Measurements from ENCODE around the gene FAM174A.
A peak's percentile ranks its signal among the peaks of the same experiment; 100 is the strongest.

The FAM174A gene

DNA sequence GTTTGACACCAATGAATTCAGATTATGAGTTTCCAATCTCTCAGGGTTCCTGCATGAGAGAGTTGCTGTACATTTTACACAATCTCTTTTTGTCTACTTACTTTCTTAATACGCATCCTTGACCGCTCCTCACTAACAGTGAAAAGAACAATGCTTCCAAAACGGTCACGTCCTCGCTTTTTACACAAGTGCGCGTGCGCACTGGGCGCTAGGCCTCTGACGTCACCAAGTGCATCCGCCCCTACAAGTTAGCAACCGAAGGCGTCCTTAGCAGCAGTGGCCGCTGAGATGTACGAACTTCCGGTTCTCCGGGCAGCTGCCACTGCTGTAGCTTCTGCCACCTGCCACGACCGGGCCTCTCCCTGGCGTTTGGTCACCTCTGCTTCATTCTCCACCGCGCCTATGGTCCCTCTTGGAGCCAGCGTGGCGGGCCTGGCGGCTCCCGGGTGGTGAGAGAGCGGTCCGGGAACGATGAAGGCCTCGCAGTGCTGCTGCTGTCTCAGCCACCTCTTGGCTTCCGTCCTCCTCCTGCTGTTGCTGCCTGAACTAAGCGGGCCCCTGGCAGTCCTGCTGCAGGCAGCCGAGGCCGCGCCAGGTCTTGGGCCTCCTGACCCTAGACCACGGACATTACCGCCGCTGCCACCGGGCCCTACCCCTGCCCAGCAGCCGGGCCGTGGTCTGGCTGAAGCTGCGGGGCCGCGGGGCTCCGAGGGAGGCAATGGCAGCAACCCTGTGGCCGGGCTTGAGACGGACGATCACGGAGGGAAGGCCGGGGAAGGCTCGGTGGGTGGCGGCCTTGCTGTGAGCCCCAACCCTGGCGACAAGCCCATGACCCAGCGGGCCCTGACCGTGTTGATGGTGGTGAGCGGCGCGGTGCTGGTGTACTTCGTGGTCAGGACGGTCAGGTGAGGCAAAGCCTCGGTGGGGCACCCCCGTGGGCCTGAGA lies at the start of gene FAM174A:
Gene FAM174A, plus strand, starts transcription at position 315 of the 946 bp plus-strand sequence. Its CDS starts 157 bp downstream, at position 472.
- DNase-seq, result peak; percentile 92

DNA sequence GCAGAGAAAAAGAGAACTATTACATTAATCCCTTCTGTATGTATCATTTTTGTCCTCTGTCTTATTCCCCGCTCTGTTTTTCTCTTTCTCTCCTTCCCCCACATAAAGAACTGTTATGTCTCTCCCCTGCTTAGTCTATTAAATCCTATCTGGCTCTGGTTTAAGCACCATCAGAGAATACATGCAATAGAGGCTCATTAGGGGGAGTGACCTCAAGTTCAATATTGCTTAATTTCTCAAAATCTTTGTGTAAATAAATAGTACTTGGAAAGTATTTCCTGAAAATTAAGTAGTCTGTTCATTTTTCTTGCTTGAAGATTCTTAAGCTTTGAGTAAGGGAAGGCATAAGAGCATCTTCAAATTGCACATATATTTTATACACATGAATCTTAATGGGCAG lies 41.2 kb upstream of the FAM174A start:
- no peak for DNase-seq

DNA sequence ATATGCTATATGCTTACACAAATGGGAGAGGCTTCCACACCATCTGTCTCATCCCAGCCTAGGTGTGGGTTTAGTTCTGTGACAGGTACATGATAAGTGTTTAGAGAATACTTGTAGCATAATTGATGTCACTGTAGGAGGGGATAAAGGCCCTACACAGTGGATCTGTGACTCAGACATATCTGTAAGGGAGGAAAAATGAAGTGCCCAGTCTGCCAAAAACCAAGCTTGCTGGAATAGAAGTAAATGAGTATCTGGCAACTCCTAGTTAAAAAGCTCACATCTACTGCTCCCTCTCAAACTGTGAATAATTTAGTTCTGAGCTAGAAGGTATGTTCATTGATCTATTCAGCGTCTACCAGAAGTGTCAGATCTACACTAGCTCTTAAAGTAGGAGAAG lies 38.9 kb upstream of the FAM174A start:
- no peak for DNase-seq

DNA sequence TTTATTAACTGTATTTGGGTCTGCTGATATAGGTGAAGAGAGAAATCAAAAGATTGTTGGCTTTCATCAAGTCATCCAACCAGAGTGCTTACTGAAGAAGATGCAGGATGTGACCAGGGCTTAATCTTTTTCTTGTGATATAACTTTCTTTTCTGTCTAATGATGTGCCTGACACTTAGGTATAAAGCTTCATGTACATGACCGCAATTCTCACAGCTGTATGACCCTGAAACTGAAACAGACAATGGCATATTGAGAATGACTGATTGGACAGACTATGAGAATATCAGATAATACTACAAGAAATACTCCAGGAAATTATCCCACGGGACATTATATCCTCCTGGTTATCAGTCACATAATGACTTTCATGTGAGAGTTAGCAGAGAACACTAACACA lies 32.5 kb upstream of the FAM174A start:
- no peak for DNase-seq

DNA sequence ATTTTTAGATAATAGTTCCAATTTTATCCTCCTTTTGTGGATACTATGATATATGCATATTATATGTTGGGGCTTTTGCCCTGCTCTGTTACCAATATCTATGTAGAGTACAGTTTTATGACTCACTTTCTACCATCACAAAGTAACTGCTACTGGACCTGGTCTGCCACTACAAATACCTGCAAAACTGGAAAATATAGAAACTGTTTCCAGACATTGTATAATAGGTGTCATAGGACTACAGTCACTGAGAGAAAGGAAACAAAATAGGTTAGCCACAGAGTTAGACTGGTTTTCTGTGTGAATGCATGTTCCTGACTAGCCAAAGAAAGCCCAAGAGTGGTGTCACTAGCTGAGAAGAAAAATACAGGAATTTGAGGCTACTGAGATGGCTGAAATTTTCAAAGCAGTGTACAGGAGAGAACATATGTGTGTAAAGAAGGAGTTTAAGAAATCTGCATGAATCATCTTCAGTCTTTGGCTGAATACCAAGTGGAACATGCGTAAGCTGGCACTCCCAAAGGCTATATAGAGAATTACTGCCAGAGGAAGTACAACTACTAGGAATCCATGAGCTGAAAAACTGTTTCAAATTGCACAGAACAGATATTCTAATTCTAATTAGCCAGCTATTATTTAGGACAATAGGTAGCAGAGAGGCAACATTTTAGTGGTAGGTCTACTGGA lies 29.0 kb upstream of the FAM174A start:
- no peak for DNase-seq

DNA sequence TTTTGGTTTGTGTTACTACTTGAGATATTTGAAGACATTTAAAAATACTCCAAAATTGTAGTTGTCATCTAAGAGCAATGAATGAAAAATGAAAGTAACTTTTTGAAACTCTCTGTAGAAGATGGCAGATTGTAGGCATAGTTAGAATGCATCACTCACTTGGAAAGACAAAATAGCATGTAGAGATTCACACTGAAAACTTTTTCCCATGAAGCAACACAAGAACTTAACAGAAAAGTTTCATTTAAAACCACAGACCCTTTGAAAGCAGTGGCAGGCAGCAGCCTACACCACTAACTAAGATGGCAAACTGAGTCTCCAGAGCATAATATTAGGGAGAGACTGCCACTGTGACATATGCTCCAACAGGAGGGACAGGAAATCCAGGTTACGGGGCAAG lies 18.9 kb upstream of the FAM174A start:
- DNase-seq, result no peak

DNA sequence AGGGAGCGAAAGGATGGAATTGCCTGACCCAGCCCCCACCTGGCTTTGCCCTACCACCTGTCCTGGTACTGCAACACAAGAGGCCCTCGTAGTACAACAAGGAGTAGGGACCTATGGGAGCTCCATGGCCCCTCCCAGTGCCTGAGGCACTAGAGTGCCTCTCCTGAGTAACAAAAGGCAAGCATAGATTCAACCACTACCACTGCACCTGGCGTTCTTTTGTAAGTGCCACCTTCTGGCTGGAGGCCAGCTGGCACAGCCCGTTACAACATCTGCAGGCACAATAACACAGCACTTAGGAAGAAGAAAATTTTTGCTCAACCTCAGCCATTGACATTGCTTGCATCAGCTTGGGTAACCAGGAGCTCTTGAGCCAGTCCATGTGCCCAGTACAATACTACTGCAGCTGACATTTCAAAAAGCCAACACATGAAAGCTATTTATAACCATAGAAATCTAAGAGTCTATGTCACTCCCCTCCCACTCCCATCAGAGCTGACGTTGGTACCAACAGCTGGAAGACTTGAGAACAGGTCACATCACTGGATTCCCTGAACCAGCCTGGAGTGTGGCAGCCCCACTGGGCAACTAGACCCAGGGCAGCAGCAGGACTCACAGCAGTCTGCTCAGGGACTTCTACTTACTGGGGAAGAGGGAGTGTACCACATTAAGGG lies 17.7 kb upstream of the FAM174A start:
- no peak for DNase-seq

DNA sequence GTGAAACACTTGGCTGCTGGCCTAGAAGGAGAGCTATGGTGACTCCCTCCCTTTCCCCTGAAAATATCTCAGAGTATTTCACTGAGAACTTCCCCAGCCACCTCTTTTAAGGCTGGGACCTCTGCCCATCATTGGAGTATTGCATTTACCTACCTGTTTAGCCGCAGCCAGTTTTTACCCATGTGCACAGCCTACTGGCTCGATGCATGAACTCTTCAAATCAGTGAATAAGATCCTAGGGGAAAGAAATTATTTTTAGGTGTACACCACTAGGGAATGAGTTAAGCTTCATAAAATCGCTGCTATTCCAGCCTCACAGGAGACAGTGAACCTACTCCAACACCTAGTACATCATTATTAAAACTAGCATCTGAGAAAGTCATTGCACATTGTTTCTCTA lies 16.8 kb upstream of the FAM174A start:
- no peak for DNase-seq

DNA sequence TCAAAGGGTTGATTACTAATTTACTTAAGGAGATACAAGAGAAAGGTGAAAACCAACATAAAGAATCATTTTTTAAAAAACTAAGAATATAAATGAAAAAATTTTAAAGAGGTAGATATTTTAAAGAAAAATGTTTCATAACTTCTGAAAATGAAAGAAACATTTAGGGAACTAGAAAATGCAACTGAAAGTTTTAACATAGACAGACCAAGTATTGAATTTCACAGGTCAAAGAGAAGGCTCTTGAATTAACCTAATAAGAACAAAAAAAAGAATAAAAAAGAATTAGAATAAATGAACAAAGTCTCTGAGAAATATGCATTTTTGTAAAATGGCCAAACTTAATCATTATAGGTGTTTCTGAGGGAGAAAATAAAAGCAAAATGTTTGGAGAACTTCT lies 16.1 kb upstream of the FAM174A start:
- no peak for DNase-seq

DNA sequence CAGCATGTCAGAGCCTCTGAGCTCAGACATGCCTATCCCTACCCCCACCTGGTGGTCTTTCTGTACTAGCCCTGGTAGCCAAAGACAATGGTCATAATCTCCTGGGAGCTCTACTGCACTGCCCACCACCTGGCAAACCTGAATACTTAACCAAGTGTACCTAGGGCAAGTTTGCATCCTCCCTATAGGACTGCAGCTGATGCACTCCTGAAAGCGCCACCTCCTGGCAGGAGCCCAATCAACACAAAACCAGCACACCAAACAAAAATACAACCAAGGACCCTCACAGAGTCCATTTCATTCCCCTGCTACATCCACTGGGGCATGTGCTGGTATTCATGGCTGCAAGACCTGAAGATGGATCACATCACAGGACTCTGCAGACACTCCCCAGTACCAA lies 14.8 kb upstream of the FAM174A start:
- DNase-seq, result no peak

DNA sequence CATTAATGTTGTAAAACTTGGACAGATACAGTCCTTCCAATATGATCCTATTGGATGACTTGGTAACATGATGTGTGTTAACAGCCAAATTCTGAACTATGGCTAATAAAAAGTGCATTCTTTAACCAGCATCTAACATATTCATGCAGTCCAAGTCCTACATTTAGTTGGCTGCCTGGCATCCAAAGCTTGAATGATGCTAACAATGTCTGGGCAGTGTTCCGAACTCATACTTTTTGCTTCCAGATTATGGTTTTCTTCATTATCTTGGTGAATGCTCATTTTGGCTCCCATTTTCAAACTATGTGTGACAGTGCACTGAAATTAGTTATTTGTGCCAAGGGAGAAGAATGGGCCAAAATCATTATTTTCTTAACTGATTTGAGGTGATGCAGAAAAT lies 2.8 kb downstream of the FAM174A start:
- DNase-seq, result no peak

DNA sequence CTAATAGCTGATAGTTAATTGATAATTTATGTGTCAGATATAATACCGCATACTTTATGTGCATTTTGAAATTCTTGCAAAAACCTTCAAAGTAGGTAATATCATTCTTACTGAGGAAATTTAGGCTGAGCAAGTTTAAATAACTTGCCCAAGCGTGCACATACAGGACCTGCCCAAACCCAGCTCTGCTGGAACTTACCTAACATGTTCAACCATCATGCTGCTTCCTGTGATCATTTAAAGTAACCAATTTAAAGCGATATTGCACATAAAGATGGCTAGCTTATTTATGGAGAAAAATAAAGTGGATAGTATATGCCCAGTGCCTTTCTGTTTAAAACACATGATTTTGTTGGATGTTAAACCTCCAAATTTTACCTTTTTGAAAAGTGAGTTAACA lies 4.3 kb downstream of the FAM174A start:
- no peak for DNase-seq

DNA sequence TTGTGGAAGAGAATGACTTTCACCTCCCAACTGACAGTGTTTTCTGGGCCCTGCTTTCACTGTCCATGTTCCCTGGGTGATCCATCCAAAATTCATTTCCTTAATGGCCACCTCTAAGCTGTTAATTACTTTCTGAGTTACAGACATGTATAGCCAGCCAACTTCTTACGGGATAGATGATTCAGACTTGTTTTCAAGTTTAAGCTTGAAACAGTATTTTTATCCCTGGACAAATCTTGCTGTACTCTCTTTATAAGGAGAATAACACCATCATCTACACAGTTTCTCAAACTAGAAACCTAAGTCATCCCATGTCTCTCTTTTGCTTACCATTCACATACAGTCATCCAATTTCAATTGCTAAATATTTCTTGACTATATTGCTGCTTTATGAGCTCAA lies 6.9 kb downstream of the FAM174A start:
- DNase-seq, result no peak

DNA sequence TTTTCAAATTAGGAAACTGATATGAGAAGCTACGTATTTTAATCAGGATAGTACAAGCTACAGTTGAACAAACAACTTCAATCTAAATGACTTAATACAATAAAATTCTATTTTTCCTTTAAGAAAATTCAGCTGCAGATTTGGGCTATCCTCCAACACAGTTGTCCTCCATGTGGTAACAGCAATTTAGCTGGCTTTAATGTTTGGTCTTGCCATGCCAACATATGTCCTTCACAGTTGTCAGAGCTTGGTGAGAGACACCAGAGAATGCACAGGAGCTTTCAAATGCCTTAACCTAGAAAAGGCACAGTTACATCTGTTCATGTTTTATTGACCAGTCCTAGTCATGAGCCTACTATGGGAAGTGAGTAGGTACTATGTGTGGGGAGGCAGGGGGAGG lies 10.8 kb downstream of the FAM174A start:
- no peak for DNase-seq

DNA sequence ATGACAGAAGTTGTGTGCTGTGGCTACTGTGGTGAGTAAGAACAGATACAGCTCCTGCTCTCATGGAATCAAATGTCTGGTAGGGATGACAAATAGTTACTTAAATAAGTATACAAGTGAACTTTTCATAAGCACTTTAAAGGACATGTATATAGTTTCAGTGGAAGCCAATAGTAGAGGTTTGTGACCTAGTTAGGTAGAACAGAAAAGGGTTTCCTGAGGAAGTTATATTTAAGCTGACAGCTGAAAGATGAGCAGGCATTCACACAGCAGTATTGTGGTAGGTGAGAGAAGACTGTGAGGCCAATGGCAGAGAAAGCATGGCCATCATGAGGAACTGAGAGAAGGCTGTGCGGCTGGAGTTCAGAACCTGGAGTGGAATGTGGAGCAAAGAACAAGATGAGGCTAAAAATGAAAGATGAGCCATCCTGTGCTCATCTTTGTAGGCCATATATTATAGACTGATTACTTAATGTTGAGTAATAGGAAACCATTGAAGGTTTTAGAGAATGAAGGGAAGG lies 15.4 kb downstream of the FAM174A start:
- no peak for DNase-seq

DNA sequence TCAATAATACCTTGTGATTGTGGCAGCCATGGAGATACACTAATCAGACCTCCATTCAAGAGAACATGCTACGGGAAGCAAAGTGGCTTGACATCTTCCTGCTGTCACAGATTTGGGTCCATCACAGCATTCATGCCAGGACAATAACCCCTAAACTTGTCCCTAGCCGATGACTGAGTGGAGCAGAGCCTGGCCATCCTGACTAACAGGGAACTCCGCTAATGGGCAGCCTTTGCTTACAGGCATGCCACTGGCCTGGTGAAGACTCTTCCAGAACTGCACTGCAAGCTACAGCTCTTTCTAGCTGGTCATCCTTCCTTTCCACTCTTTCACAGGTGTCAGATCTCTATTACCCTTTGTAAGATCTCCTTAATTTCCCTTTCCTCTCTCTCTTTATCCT lies 16.0 kb downstream of the FAM174A start:
- no peak for DNase-seq

DNA sequence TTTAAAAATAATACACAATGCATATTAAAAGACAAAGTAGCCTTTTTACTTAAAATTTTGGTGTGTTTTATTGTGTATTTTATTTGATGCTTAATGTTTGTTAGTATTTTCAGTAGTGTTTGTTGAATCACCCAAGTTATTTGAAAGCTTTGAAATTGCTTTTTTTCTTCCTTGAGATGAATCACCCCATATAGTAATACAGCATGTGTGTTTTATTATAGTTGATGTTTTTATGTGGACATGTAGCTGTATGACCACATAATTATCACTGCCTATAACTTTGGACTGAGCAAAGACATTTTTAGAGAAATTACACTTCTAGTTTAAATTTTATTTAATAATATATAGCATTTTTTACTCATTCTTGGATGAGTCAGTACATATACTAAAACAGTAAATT lies 18.0 kb downstream of the FAM174A start:
- DNase-seq, result no peak

DNA sequence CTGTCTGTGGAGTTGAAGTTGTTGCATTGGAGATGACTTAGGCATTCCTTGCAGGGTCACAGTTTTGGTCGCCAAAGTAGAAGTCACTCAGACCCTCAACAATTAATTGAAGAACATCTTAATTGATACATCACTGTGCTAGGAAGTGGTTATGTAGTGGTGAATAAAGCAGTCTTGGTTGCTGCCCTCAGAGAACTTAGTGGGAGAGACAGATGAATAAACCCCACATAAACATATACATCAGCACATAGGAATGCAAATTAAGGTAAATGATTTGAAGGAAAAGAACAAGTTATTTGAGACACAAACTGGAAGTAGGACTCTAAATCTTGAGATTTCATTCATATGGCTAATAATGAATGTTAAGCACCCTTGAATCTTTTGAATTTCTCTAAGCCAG lies 25.7 kb downstream of the FAM174A start:
- no peak for DNase-seq

DNA sequence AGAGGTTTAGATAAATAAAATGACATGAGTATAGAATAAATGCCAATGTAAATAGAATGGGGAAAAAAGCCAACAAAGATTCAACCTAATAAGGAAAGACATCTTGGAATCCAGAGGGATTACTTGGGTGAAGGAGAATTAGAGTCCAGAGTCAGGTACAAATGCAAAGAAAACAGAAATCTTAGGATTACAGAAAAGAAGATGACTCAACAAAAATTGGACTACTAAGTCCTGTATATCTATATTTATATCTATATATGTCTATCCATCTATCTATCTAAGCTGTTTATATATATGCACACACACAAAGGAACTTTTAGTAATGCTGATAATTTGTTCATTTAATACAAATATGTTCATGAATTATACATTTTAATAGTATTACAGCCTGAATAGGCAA lies 27.6 kb downstream of the FAM174A start:
- DNase-seq, result no peak

DNA sequence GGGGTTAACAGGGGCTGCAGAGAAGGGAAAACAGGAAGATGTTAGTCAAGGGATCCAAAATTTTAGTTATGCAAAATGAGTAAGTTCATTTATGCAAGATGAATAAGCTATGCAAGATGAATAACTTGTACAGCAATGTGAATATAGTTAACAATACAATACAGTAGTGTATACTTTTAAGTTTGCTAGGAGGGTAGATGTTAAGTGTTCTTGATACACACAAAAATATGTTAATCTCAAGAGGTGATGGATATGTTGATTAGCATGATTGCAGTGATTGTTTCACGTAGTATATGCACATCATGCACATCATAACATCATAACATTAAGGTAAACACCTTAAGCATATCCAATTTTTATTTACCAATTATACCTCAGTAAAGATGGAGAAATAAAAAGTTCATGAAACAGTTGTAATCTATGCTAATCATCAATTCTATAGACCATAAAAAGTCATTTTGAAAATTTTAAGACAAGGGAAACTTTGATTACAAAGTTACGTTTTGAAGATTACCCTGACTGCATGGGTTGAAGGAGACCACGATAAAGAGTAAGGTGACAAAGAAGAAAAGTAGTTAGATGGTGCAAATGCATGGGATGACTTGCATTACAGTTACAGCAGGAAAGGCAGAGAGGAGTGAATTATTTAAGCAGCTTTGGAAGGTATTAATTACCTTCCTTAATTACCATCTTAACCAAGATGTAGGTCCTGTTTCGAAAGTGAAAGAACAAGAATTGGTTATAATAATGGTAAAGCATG lies 31.4 kb downstream of the FAM174A start:
- no peak for DNase-seq

DNA sequence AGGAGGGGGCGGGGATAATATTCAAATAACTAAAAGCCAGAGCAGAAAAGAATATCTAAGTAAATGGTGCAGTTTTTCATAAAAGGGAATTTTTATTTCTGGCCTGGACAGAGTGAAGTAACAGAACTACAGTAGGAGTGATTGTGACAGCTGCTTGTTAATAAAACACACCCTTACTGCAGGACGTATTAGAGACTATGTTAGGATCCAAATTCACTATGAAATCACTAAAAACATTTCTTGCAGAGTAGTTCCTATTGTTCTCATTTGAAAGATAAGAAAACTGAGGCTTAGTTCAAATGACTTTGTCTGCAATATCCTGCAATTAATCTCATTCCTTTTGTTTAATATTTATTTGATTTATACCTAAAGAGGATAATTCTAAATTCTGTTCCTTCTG lies 39.5 kb downstream of the FAM174A start:
- DNase-seq, result no peak

DNA sequence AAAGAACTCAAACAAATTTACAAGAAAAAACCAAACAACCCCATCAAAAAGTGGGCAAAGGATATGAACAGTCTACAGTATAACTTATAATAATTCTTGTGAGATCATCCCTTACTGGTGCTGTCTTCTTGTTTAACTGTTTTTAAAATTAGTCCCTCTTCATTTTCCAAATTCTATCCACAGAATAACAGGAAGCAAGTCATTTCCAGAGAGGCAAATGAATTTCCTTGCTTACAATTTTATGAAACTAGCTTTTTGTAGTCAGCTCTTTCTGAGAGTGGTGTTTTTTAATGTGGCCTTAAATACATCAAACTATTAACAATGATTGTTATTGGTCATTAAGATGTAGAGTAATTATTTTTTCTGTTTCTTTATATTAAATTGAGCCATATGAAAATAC lies 40.6 kb downstream of the FAM174A start:
- DNase-seq, result no peak

DNA sequence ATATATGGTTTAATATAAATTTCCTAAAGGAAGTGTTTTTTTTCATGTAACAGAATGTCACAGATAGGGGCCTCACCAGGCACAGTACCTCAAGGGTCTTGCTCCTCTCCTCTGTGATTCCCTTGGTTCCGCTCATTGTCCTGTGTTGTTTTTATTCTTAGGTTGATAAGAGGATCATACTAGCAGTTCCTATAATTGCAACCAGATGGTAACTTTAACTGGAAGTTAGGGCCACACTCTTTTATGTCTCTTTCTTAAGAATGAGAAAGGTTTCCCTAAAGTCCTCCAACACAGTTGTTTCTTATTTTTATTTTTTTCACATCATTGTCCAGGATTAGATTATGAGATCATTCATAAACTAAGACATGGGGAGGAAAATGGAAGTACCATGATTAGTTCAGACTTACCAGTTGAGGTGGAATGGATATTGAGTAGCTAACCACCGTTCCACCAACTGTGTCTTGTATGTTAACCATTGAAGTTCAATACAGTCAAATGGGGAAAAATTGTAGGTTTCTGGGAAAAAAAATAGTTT lies 41.1 kb downstream of the FAM174A start:
- DNase-seq, result no peak
